Stimulated activated CD4-positive, alpha-beta T cell treated with anti-CD3 and anti-CD28 coated beads, Interleukin-15, amount 100 ng/mL, for 1 hour (primary cell): ENCODE data around the gene ZNF407.
"Not testable (repeated sequence)": the region's sequence is repeated elsewhere in the genome, so short reads cannot be mapped to it uniquely, and the experiment has no call there.

Source experiments
- DNase-seq, 2 donors: peaks; one replicate each; pipeline ENCODE4 v3.0.0-alpha.2; 2020; ENCODE audit warnings: low read depth in 1 of 2, low spot score in 1 of 2

Gene ZNF407

GRCh38 chr18:75066021-75066880 lies 468.6 kb downstream of the ZNF407 start:
- DNase-seq = no peak

GRCh38 chr18:75066936-75067335 lies 469.3 kb downstream of the ZNF407 start:
- DNase-seq = no peak

GRCh38 chr18:75067996-75068645 lies 470.5 kb downstream of the ZNF407 start:
- no peak for DNase-seq

GRCh38 chr18:75068682-75069435 lies 471.2 kb downstream of the ZNF407 start:
- DNase-seq = no peak

GRCh38 chr18:75070235-75070624 lies 472.6 kb downstream of the ZNF407 start:
- no peak for DNase-seq

GRCh38 chr18:75070625-75071483 lies 473.2 kb downstream of the ZNF407 start:
- peak; percentile 15 to 44 for DNase-seq

- DNase-seq = no peak
Observed at GRCh38 chr18:75071484-75071785, 473.8 kb downstream of the ZNF407 start.

GRCh38 chr18:75071866-75072671 lies 474.4 kb downstream of the ZNF407 start:
- DNase-seq = no peak

GRCh38 chr18:75072672-75073371 lies 475.2 kb downstream of the ZNF407 start:
- no peak for DNase-seq

- no peak for DNase-seq
Observed at GRCh38 chr18:75073654-75074053, 476.0 kb downstream of the ZNF407 start.

GRCh38 chr18:75074196-75075015 lies 476.7 kb downstream of the ZNF407 start:
- DNase-seq = no peak

- no peak for DNase-seq
Observed at GRCh38 chr18:75075016-75075305, 477.3 kb downstream of the ZNF407 start.

GRCh38 chr18:75075429-75075841 lies 477.8 kb downstream of the ZNF407 start:
- no peak for DNase-seq

- DNase-seq = no peak
Observed at GRCh38 chr18:75076286-75076685, 478.6 kb downstream of the ZNF407 start.

GRCh38 chr18:75081486-75081885 lies 483.8 kb downstream of the ZNF407 start:
- no peak for DNase-seq

GRCh38 chr18:75083131-75083530 lies 485.5 kb downstream of the ZNF407 start:
- DNase-seq = no peak

- DNase-seq = no peak
Observed at GRCh38 chr18:75083761-75084160, 486.1 kb downstream of the ZNF407 start.

GRCh38 chr18:75085676-75086075 lies 488.0 kb downstream of the ZNF407 start:
- not testable (repeated sequence) for DNase-seq

- no peak for DNase-seq
Observed at GRCh38 chr18:75086494-75087034, 488.9 kb downstream of the ZNF407 start.
